NCI-H2029 (cell line): ENCODE measurements around the gene MUC6.
A peak's percentile ranks its signal among the peaks of the same experiment; 100 is the strongest.

Experiments used
- DNase-seq: peaks from one replicate; lab custom pipeline; 2025; lab: John Stamatoyannopoulos, UW

MUC6 gene

GRCh38 chr11:1073261-1073724 is 36.8 kb upstream of the MUC6 start:
- peak; percentile 49 for DNase-seq

- no peak for DNase-seq
Observed at GRCh38 chr11:1072821-1073231, 36.3 kb upstream of the MUC6 start.

GRCh38 chr11:1072116-1072820 is 35.8 kb upstream of the MUC6 start:
- DNase-seq: no peak

GRCh38 chr11:1071571-1072115 is 35.1 kb upstream of the MUC6 start:
- DNase-seq: no peak

GRCh38 chr11:1070594-1071462 is 34.3 kb upstream of the MUC6 start:
- DNase-seq: no peak

GRCh38 chr11:1069740-1070139 is 33.2 kb upstream of the MUC6 start:
- no peak for DNase-seq

- DNase-seq: no peak
Observed at GRCh38 chr11:1067812-1068496, 31.4 kb upstream of the MUC6 start.

- peak; percentile 39 for DNase-seq
Observed at GRCh38 chr11:1064167-1064566, 27.6 kb upstream of the MUC6 start.

- no peak for DNase-seq
Observed at GRCh38 chr11:1062075-1062820, 25.7 kb upstream of the MUC6 start.

GRCh38 chr11:1060852-1061616 is 24.5 kb upstream of the MUC6 start:
- no peak for DNase-seq

GRCh38 chr11:1060410-1060809 is 23.9 kb upstream of the MUC6 start:
- no peak for DNase-seq

GRCh38 chr11:1059759-1060158 is 23.2 kb upstream of the MUC6 start:
- no peak for DNase-seq

- DNase-seq: no peak
Observed at GRCh38 chr11:1057806-1058205, 21.3 kb upstream of the MUC6 start.

GRCh38 chr11:1055990-1056771 is 19.7 kb upstream of the MUC6 start:
- DNase-seq: no peak

GRCh38 chr11:1055109-1055703 is 18.7 kb upstream of the MUC6 start:
- DNase-seq: no peak

GRCh38 chr11:1054143-1055108 is 17.9 kb upstream of the MUC6 start:
- no peak for DNase-seq

- DNase-seq: no peak
Observed at GRCh38 chr11:1053121-1053901, 16.8 kb upstream of the MUC6 start.
